HepG2 (cell line): Measurements from ENCODE around the gene ALG11. TPM values are rescaled to one million over a fixed set of nuclear protein-coding genes. Genes with fewer than 3 reads are reported as not detected.
A peak's percentile ranks its signal among the peaks of the same experiment; 100 is the strongest.

ENCODE experiments used
- GTF2F1 ChIP-seq: fragments of 150-350 bp; IDR thresholded peaks from 2 replicates; pipeline ENCODE4 v1.6.1; 2014; ENCODE audit warnings: low read length
- HNF4G ChIP-seq, 2 experiments: sonication (generic) in 1 of 2; formaldehyde crosslinking in 1 of 2; IDR thresholded peaks; 2 replicates each; pipeline versions ENCODE4 v1.4.0 to v1.6.1; 2011 to 2020; ENCODE audit warnings: borderline replicate concordance in 2 of 2, low read depth in 2 of 2, mild to moderate bottlenecking in 2 of 2, low read length in 1 of 2, missing genetic modification reagents in 1 of 2, moderate library complexity in 1 of 2
- HNRNPL ChIP-seq: fragments of 200-400 bp; formaldehyde crosslinking; IDR thresholded peaks from 2 replicates; pipeline ENCODE4 v1.6.1; 2017; ENCODE audit warnings: mild to moderate bottlenecking, low read depth, low read length
- MIER3 ChIP-seq: IDR thresholded peaks from 2 replicates; pipeline ENCODE4 v1.6.1; 2016; ENCODE audit warnings: missing compliant biosample characterization, borderline replicate concordance
- NCOR1 ChIP-seq: fragments of 200-600 bp; sonication (generic); IDR thresholded peaks from 2 replicates; pipeline ENCODE4 v1.7.0; 2017; ENCODE audit warnings: antibody characterized with exemption, low read length, borderline replicate concordance
- NR2F1 ChIP-seq, 2 experiments: fragments of 450-650 bp in 1 of 2; formaldehyde crosslinking in 1 of 2; IDR thresholded peaks; 2 replicates each; pipeline versions ENCODE4 v1.5.0 to v1.6.1; 2016 to 2020; ENCODE audit warnings: mild to moderate bottlenecking in 1 of 2, missing compliant biosample characterization in 1 of 2, missing genetic modification reagents in 1 of 2, moderate library complexity in 1 of 2
- NRL ChIP-seq: sonication (generic); formaldehyde crosslinking; IDR thresholded peaks from 2 replicates; pipeline ENCODE4 v1.5.0; 2020; ENCODE audit warnings: missing genetic modification reagents, mild to moderate bottlenecking, moderate library complexity, borderline replicate concordance
- RXRB ChIP-seq: IDR thresholded peaks from 2 replicates; pipeline ENCODE4 v1.6.1; 2016; ENCODE audit warnings: borderline replicate concordance, missing genetic modification reagents, missing compliant biosample characterization
- ZFP1 ChIP-seq: IDR thresholded peaks from 2 replicates; pipeline ENCODE4 v1.6.1; 2016
- ZFP36L1 ChIP-seq: sonication (generic); formaldehyde crosslinking; IDR thresholded peaks from 2 replicates; pipeline ENCODE4 v1.8.0; 2022; ENCODE audit warnings: mild to moderate bottlenecking, missing genetic modification reagents, moderate library complexity
- ZMAT3 ChIP-seq: sonication (generic); formaldehyde crosslinking; conservative IDR thresholded peaks from 2 replicates; pipeline ENCODE4 v1.7.0; 2021; ENCODE audit warnings: missing genetic modification reagents
- ZNF547 ChIP-seq: sonication (generic); formaldehyde crosslinking; IDR thresholded peaks from 2 replicates; pipeline ENCODE4 v1.5.1; 2020; ENCODE audit warnings: mild to moderate bottlenecking, missing genetic modification reagents
- ZNF614 ChIP-seq: IDR thresholded peaks from 2 replicates; pipeline ENCODE4 v1.6.1; 2018; ENCODE audit warnings: missing biosample characterization, missing genetic modification reagents, inconsistent platforms, borderline replicate concordance
- ZNF652 ChIP-seq: IDR thresholded peaks from 2 replicates; pipeline ENCODE4 v1.6.1; 2016; ENCODE audit warnings: low read depth, borderline replicate concordance
- ZNF777 ChIP-seq: sonication (generic); formaldehyde crosslinking; IDR thresholded peaks from 2 replicates; pipeline ENCODE4 v1.4.0; 2020; ENCODE audit warnings: missing genetic modification reagents
- polyA plus RNA-seq, 8 experiments: library from polyadenylated mRNA; depleted of rRNA in 3 of 8; stranded (reverse) in 7 of 8; unstranded in 1 of 8; fragments of >200 nt; fragmentation: Illumina TruSeq in 4 of 8; extraction: Trizol in 4 of 8; gene quantifications; 2 replicates each; pipeline versions ENCODE4 v1.2.1 to v1.2.3, GENCODE V29; 2011 to 2016; ENCODE audit warnings: low read depth in 4 of 8, missing spikeins in 1 of 8, mixed read lengths in 1 of 8; ENCODE audit not compliant: insufficient read depth in 1 of 8
- total RNA-seq, 5 experiments: library from RNA; depleted of rRNA; stranded (reverse); fragments of >200 nt; fragmentation: Illumina TruSeq; extraction: Trizol; gene quantifications; 2 replicates each; pipeline ENCODE4 v1.2.3, GENCODE V29; 2016; ENCODE audit warnings: low read depth in 1 of 5
- TF ChIP-seq, protein P1 (sequence below): sonication (generic); formaldehyde crosslinking; IDR thresholded peaks from 2 replicates; pipeline ENCODE4 v1.4.0; 2020; ENCODE audit warnings: missing genetic modification reagents, borderline replicate concordance
- TF ChIP-seq, protein P2 (sequence below): sonication (generic); formaldehyde crosslinking; conservative IDR thresholded peaks from 2 replicates; pipeline ENCODE4 v1.4.0; 2020; ENCODE audit warnings: mild to moderate bottlenecking, missing genetic modification reagents, moderate library complexity
- TF ChIP-seq, protein P3 (sequence below): sonication (generic); formaldehyde crosslinking; IDR thresholded peaks from 2 replicates; pipeline ENCODE4 v1.4.0; 2020; ENCODE audit warnings: missing genetic modification reagents, mild to moderate bottlenecking, borderline replicate concordance
- TF ChIP-seq, protein P4 (sequence below): sonication (generic); formaldehyde crosslinking; IDR thresholded peaks from 2 replicates; pipeline ENCODE4 v1.5.0; 2020; ENCODE audit warnings: missing genetic modification reagents

ALG11 gene
- total and polyA plus RNA-seq, 2 of the 13 experiments (the other 11 are each of a cell fraction or from before 2014, with no cell fraction given): 14.7 to 27.9 TPM

DNA sequence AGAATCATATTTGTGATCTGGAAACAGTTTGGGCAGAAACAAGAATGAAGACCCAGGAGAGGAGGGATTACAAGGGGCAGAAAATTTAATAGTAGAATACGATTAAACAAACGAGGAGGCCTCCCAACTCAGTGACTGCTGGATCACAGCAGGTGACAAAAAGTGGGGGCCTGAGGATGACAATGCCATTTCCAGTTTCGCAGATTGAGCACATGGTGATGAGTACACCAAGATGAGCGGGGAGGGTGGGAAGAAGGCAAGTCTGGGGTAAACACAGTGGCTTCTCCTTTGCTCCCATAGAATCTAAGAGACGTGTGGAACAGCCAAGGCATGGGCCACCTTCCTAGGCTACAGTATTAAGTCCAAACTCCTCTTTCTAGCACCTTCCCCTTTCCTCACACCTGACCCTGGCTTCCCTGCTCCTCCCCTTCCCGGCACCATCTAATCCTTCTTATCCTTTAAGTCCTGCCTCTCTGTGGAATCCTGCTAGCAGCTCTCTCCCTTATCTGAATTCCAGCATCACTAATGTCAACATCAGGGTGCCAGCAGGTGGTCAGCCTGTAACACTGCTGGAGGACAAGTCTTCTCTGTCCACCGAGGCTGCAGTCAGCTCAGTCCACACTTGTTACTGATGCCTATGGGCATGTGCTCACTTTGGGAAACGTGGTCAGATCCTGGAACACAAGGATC lies 14.4 kb upstream of the ALG11 start (continued):
- 0 out of 2 replicates have a peak, but pooled peaks have one; percentile 30 for TF ChIP-seq ZFP36L1 (CRISPR knock-in tag)
- TF ChIP-seq, protein P1, sequence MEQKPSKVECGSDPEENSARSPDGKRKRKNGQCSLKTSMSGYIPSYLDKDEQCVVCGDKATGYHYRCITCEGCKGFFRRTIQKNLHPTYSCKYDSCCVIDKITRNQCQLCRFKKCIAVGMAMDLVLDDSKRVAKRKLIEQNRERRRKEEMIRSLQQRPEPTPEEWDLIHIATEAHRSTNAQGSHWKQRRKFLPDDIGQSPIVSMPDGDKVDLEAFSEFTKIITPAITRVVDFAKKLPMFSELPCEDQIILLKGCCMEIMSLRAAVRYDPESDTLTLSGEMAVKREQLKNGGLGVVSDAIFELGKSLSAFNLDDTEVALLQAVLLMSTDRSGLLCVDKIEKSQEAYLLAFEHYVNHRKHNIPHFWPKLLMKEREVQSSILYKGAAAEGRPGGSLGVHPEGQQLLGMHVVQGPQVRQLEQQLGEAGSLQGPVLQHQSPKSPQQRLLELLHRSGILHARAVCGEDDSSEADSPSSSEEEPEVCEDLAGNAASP (CRISPR knock-in tag): peak; percentile 86; the same call in 1 of the 2 replicates
- TF ChIP-seq, protein P2, sequence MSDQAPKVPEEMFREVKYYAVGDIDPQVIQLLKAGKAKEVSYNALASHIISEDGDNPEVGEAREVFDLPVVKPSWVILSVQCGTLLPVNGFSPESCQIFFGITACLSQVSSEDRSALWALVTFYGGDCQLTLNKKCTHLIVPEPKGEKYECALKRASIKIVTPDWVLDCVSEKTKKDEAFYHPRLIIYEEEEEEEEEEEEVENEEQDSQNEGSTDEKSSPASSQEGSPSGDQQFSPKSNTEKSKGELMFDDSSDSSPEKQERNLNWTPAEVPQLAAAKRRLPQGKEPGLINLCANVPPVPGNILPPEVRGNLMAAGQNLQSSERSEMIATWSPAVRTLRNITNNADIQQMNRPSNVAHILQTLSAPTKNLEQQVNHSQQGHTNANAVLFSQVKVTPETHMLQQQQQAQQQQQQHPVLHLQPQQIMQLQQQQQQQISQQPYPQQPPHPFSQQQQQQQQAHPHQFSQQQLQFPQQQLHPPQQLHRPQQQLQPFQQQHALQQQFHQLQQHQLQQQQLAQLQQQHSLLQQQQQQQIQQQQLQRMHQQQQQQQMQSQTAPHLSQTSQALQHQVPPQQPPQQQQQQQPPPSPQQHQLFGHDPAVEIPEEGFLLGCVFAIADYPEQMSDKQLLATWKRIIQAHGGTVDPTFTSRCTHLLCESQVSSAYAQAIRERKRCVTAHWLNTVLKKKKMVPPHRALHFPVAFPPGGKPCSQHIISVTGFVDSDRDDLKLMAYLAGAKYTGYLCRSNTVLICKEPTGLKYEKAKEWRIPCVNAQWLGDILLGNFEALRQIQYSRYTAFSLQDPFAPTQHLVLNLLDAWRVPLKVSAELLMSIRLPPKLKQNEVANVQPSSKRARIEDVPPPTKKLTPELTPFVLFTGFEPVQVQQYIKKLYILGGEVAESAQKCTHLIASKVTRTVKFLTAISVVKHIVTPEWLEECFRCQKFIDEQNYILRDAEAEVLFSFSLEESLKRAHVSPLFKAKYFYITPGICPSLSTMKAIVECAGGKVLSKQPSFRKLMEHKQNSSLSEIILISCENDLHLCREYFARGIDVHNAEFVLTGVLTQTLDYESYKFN: peak; percentile 79
- no peak for TF ChIP-seq ZNF777 (CRISPR knock-in tag)
- 0 out of 2 replicates have a peak, but pooled peaks have one; percentile 24 for TF ChIP-seq NRL (CRISPR knock-in tag)
- peak; percentile 47; the same call in 1 of the 2 replicates for TF ChIP-seq ZMAT3 (CRISPR knock-in tag)
- peak; percentile 69 for TF ChIP-seq RXRB (CRISPR knock-in tag)
- TF ChIP-seq HNRNPL: no peak
- TF ChIP-seq ZNF652 (CRISPR knock-in tag): 0 out of 2 replicates have a peak, but pooled peaks have one; percentile 53
- TF ChIP-seq NR2F1 (CRISPR knock-in tag; IDR thresholded peaks at IDR 0.05): no peak
- TF ChIP-seq ZNF614 (CRISPR knock-in tag): peak; percentile 47; the same call in 1 of the 2 replicates
- TF ChIP-seq ZFP1 (CRISPR knock-in tag): peak; percentile 57; the same call in 1 of the 2 replicates
- no peak for TF ChIP-seq GTF2F1
- 0 out of 2 replicates have a peak, but pooled peaks have one; percentile 49 for TF ChIP-seq MIER3 (CRISPR knock-in tag)
- TF ChIP-seq, protein P3, sequence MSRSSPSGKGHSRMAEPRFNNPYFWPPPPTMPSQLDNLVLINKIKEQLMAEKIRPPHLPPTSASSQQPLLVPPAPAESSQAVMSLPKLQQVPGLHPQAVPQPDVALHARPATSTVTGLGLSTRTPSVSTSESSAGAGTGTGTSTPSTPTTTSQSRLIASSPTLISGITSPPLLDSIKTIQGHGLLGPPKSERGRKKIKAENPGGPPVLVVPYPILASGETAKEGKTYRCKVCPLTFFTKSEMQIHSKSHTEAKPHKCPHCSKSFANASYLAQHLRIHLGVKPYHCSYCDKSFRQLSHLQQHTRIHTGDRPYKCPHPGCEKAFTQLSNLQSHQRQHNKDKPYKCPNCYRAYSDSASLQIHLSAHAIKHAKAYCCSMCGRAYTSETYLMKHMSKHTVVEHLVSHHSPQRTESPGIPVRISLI: no peak; the same call in 1 of the 2 replicates
- TF ChIP-seq, protein P4, sequence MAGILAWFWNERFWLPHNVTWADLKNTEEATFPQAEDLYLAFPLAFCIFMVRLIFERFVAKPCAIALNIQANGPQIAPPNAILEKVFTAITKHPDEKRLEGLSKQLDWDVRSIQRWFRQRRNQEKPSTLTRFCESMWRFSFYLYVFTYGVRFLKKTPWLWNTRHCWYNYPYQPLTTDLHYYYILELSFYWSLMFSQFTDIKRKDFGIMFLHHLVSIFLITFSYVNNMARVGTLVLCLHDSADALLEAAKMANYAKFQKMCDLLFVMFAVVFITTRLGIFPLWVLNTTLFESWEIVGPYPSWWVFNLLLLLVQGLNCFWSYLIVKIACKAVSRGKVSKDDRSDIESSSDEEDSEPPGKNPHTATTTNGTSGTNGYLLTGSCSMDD (CRISPR knock-in tag): no peak
- TF ChIP-seq HNF4G (IDR thresholded peaks at IDR 0.05; ENCODE audit: borderline replicate concordance, low read depth, low read length): peak; percentile 27; the same call in 1 of the 2 replicates
- no peak for TF ChIP-seq HNF4G (CRISPR knock-in tag; IDR thresholded peaks at IDR 0.05; ENCODE audit: borderline replicate concordance, low read depth)
- peak; percentile 39; the same call in 1 of the 2 replicates for TF ChIP-seq NCOR1
- peak; percentile 37; the same call in 1 of the 2 replicates for TF ChIP-seq ZNF547
- TF ChIP-seq, all 625 proteins: peak for 185
